ENCODE results near the gene ZNF197. TPM values are rescaled to one million over a fixed set of nuclear protein-coding genes. Genes with fewer than 3 reads are reported as not detected.
"Not testable (repeated sequence)": the region's sequence is repeated elsewhere in the genome, so short reads cannot be mapped to it uniquely, and the experiment has no call there.

ZNF197 gene
- polyA plus RNA-seq, 3 donors: 4.9 to 9.0 (median 5.2) TPM

DNA sequence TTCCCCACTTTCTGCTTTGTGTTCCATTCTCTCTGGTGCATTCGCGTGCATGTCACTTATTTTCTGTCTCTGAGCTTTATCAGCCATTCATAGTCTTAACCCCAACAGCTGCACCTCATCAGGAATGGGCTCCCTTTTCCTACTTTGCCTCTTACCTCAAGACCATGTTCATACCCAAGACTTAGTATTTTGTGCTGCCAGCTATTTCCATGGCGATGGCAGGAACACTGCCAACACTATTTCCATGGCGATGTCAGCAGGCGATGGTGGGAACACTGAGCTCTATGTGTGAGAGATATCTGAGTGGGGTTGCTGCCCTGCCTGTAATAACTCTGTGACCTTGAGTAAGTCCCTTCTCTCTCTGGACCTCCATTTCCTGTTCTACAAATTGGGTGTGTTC lies 29.2 kb downstream of the ZNF197 start:
- WGBS, 3 donors: 94 to 97% (median 95%) methylated on average over 5 of the region's 5 CpGs
- H3K27ac ChIP-seq (ENCODE audit: low read depth, low read length): no peak overlapping the region

- 95 to 98% (median 98%) methylated on average over 7 of the region's 7 CpGs for WGBS, 3 donors
- no peak overlapping the region for H3K27ac ChIP-seq (ENCODE audit: low read depth, low read length)
These were observed 34.2 kb downstream of the ZNF197 start for GRCh38 chr3:44659015-44659414.

DNA sequence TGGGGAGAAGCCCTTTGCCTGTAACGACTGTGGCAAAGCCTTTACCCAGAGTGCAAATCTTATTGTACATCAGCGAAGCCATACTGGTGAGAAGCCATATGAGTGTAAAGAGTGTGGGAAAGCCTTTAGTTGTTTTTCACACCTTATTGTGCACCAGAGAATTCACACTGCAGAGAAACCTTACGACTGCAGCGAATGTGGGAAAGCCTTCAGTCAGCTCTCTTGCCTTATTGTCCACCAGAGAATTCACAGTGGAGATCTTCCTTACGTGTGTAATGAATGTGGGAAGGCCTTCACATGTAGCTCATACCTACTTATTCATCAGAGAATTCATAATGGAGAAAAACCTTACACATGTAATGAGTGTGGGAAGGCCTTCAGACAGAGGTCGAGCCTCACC lies 34.6 kb downstream of the ZNF197 start:
- 95 to 97% (median 96%) methylated on average over 6 of the region's 6 CpGs for WGBS, 3 donors
- no peak overlapping the region for H3K27ac ChIP-seq (ENCODE audit: low read depth, low read length)

DNA sequence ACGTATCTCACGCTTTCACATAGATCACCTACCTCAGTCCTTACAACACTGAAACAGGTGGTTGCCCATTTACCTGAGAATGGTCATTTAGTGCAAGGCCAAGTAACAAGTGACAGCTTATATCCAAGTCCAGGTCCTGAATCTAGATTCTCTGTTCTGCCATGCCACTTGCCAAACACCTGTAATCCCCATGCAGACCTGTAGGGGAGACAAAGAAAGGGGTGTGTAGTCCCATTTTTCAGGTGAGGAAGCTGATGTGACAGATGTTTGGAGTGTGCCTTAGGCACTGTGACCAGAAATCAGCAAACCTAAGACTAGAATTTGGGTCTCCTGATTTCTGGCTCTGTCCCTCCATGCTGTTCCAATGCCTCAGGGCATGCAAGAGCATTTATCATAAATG lies 36.4 kb downstream of the ZNF197 start:
- no peak overlapping the region for H3K27ac ChIP-seq (ENCODE audit: low read depth, low read length)
- WGBS, 3 donors: 95 to 100% (median 99%) methylated on average over 2 of the region's 2 CpGs

DNA sequence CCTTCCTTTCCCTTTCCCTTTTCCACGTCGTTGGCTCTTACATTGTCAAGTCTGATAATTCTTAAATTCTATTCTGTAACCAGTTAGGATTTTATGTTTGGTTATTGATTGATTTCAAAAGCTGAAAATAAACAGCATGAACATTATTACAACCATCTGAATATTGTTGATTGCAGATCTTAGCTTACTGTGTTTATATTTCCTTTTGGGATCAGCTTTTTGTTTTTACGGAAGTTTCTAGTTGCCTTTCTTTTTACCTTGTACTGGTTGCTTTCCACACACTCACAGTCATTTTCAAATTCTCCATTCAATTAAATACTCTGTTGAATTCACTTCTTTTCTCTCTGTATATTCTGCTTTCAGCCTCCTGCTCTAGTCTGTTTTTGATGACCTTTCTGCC lies 40.3 kb downstream of the ZNF197 start:
- no peak overlapping the region for H3K27ac ChIP-seq (ENCODE audit: low read depth, low read length)
- 96 to 99% (median 96%) methylated on average over 3 of the region's 3 CpGs for WGBS, 3 donors

DNA sequence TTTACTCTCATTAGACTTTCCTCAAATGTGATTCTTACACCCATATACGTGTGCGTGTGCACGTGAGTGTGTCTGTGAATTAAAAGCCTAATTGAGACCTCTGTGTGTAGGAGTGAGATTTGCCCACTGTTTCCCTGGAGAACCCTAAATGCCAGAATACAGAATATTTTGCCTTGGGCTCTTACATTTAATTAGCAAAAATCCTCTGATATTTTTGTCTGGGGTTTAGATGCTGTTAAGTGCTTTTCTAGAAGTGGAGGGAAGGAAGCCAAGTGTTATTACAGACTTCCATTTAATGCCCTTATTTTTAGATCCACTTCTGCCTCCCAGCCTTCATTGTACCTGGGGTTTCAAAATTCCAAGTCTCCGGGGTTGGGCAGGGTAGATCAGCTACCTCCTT lies 41.5 kb downstream of the ZNF197 start:
- no peak overlapping the region for H3K27ac ChIP-seq (ENCODE audit: low read depth, low read length)

DNA sequence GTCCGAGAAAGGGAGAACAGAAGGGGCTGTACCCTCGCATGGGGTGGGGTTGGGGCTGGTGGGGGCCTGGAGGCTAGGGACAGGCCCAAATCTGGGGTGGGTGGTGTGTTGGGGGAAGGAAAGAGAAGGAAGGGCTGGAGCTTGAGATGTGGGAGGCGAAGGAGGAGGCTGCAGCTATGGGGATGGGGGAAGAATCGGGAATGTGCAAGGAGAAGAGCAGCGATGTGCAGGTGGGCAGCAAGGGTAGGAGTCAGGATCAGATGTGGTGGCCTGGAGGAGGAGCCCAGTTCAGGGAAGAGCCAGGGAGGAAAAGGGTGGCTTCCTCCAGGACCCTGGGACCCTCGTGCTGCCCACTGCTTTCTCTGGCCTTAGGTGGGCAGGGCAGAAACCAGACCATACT lies 44.9 kb downstream of the ZNF197 start:
- 84 to 90% (median 88%) methylated on average over 6 of the region's 6 CpGs for WGBS, 3 donors

More for the DNA sequence above, 41.5 kb downstream of the ZNF197 start:
- WGBS, 3 donors: 91 to 93% (median 93%) methylated on average over 4 of the region's 4 CpGs

DNA sequence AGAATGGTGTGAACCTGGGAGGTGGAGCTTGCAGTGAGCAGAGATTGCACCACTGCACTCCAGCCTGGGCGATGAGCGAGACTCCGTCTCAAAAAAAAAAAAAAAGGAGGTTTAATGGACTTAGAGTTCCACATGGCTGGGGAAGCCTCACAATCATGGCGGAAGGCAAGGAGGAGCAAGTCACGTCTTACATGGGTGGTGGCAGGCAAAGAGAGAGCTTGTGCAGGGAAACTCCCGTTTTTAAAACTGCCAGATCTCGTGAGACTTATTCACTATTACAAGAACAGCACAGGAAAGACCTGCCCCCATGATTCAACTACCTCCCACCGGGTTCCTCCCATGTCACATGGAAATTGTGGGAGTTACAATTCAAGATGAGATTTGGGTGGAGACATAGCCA lies 48.6 kb downstream of the ZNF197 start:
- H3K27ac ChIP-seq (ENCODE audit: low read depth, low read length): not testable (repeated sequence)
- WGBS, 3 donors: 88 to 95% (median 91%) methylated on average over 8 of the region's 8 CpGs

More for the DNA sequence above, 44.9 kb downstream of the ZNF197 start:
- no peak overlapping the region for H3K27ac ChIP-seq (ENCODE audit: low read depth, low read length)

DNA sequence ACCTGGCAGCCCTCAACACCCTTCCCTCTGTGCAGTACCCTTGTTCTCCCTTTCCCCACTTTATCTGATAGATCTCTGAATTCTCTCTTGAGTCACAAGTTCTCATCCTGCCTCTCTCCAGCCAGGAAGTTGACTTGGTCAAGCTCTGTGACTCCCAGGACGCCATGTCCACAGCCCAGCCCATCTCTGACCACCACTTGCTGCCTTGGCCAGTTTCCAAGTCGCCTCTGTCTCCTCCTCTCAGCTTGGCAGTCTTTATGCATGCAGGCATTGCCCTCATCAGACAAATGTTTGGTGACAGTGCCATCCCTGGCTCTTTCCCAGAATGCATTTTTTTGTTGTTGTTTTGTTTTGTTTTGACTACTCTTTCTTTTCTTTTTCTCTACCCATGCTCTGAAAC lies 49.4 kb downstream of the ZNF197 start:
- H3K27ac ChIP-seq (ENCODE audit: low read depth, low read length): no peak overlapping the region
- WGBS, 3 donors: 60 to 67% (median 67%) methylated on average over 2 of the region's 2 CpGs

GRCh38 chr3:44678480-44679116 lies 53.8 kb downstream of the ZNF197 start:
- WGBS, 3 donors: 89 to 99% (median 93%) methylated on average over 5 of the region's 5 CpGs
- H3K27ac ChIP-seq (ENCODE audit: low read depth, low read length): no peak overlapping the region

DNA sequence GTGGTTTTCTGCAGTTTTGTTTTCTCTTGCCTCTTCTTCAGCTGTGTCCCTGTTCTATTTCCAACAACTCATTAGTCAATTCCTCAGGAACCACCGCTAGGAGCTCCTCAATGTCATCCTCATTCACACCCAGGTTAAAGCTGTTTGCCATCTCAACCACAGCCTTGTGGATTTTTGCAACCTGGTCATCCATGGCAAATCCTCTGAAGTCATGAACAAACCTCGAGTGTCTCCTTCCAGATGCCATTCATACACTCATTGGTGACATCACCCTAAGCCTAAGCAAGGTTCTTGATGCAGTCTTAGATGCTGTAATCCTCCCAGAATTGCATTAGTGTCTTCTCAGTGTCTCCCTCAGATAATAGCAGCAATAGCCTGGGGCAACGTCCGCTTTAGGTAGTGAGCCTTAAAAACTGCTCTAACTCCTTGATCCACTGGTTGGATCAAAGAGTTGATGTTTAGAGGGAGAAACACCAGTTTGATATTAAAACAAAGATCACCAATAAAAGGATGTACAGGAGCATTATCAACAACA lies 56.2 kb downstream of the ZNF197 start:
- WGBS, 3 donors: 96 to 99% (median 97%) methylated on average over 4 of the region's 4 CpGs
- no peak overlapping the region for H3K27ac ChIP-seq (ENCODE audit: low read depth, low read length)

- WGBS, 3 donors: 89 to 93% (median 91%) methylated on average over 2 of the region's 2 CpGs
- no peak overlapping the region for H3K27ac ChIP-seq (ENCODE audit: low read depth, low read length)
These were observed 57.5 kb downstream of the ZNF197 start for GRCh38 chr3:44682182-44682896.

- no peak overlapping the region for H3K27ac ChIP-seq (ENCODE audit: low read depth, low read length)
- WGBS, 3 donors: 1 to 3% (median 2%) methylated on average over 48 of the region's 48 CpGs
These were observed 60.4 kb downstream of the ZNF197 start for GRCh38 chr3:44685128-44685800.

DNA sequence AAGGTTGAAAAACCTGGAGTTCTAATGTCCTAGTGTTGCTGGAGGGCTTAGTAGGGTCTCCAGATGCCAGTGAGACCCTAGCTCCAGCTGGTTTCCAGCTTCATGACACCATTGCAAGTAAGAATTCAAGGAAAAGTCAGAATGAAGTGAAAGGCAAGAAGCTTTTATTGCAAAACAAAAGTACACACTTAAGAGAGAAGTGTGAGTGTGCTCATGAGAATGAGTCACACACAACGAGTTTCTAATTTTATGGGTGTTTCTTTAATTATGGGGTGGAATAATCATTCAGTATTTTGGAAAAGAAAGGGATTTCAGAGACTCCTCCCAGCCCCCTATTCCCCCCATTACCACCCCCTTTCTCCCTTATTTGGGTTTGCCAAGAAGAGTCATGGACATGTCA lies 63.1 kb downstream of the ZNF197 start:
- no peak overlapping the region for H3K27ac ChIP-seq (ENCODE audit: low read depth, low read length)
- 48 to 77% (median 74%) methylated on average over 1 of the region's 1 CpG for WGBS, 3 donors

Other genes starting within 250 kb of the ZNF197 start
- 1 to 10 TPM; 2.2 to 5.8 (median 2.8) TPM for gene ZNF445, start 147.4 kb upstream of the ZNF197 start, polyA plus RNA-seq
- 1 to 10 TPM; 1.6 to 3.3 (median 1.8) TPM for gene ZKSCAN7, start 69.8 kb upstream of the ZNF197 start, polyA plus RNA-seq
- gene ZNF660, start 40.1 kb upstream of the ZNF197 start, polyA plus RNA-seq: 1 to 10 TPM in 1 of 3 donors, under 1 TPM in 2; 0.58 to 1.3 (median 0.70) TPM
- 1 to 10 TPM; 1.2 to 5.5 (median 4.9) TPM for gene ZNF35, start 23.7 kb downstream of the ZNF197 start, polyA plus RNA-seq
- 1 to 10 TPM; 1.7 to 1.9 (median 1.8) TPM for gene ZNF502, start 87.6 kb downstream of the ZNF197 start, polyA plus RNA-seq
- 1 to 10 TPM in 2 of 3 donors, under 1 TPM in 1; 0.91 to 1.7 (median 1.3) TPM for gene ZNF501, start 104.6 kb downstream of the ZNF197 start, polyA plus RNA-seq
- gene KIAA1143, start 136.6 kb downstream of the ZNF197 start, polyA plus RNA-seq: 10 to 100 TPM in 1 of 3 donors, 1 to 10 TPM in 2; 6.6 to 12.3 (median 8.0) TPM
- gene KIF15, start 136.8 kb downstream of the ZNF197 start, polyA plus RNA-seq: under 1 TPM; 0.16 to 0.67 (median 0.24) TPM
- gene TMEM42, start 236.9 kb downstream of the ZNF197 start, polyA plus RNA-seq: 10 to 100 TPM; 10.5 to 19.2 (median 12.9) TPM
- under 1 TPM in 1 of 3 donors, not detected in 2; 0.22 TPM for gene TGM4, start 249.6 kb downstream of the ZNF197 start, polyA plus RNA-seq